Fibroblast of skin of back (primary cell): Measurements from ENCODE around the gene EEF2.
A peak's percentile ranks its signal among the peaks of the same experiment; 100 is the strongest.

Experiments
- DNase-seq: peaks from one replicate; pipeline ENCODE4 v3.0.0-alpha.2; 2013

EEF2 gene

GRCh38 chr19:3983936-3984583, 1.2 kb downstream of the EEF2 start:
- DNase-seq, result peak; percentile 54

GRCh38 chr19:3983542-3983914, 1.7 kb downstream of the EEF2 start:
- DNase-seq, result no peak

- peak; percentile 67 for DNase-seq
These were observed 2.3 kb downstream of the EEF2 start for GRCh38 chr19:3982701-3983541.

- DNase-seq, result no peak
These were observed 3.3 kb downstream of the EEF2 start for GRCh38 chr19:3981736-3982681.

GRCh38 chr19:3981373-3981735, 3.9 kb downstream of the EEF2 start:
- no peak for DNase-seq

- no peak for DNase-seq
These were observed 4.7 kb downstream of the EEF2 start for GRCh38 chr19:3980353-3981251.

- DNase-seq, result no peak
These were observed 5.5 kb downstream of the EEF2 start for GRCh38 chr19:3979674-3980352.

GRCh38 chr19:3979289-3979673, 6.0 kb downstream of the EEF2 start:
- no peak for DNase-seq

- no peak for DNase-seq
These were observed 7.1 kb downstream of the EEF2 start for GRCh38 chr19:3978145-3978544.

- no peak for DNase-seq
These were observed 7.8 kb downstream of the EEF2 start for GRCh38 chr19:3977242-3978143.

- DNase-seq, result no peak
These were observed 8.6 kb downstream of the EEF2 start for GRCh38 chr19:3976495-3977241.

- no peak for DNase-seq
These were observed 9.6 kb downstream of the EEF2 start for GRCh38 chr19:3975637-3976087.

- no peak for DNase-seq
These were observed 10.1 kb downstream of the EEF2 start for GRCh38 chr19:3975144-3975543.

GRCh38 chr19:3970808-3971598, 14.3 kb downstream of the EEF2 start, which contains the start of gene DAPK3:
Gene DAPK3, minus strand, starts transcription at chr19:3971099. Its CDS starts 1,364 bp downstream, at chr19:3969735.
- peak; percentile 98 for DNase-seq

GRCh38 chr19:3970313-3970807, 14.9 kb downstream of the EEF2 start:
- no peak for DNase-seq

GRCh38 chr19:3969435-3970312, 15.6 kb downstream of the EEF2 start:
- peak; percentile 93 for DNase-seq
